Uterus (tissue), 4 donors: ENCODE measurements around the gene ZNF775. TPM values are rescaled to one million over a fixed set of nuclear protein-coding genes. Genes with fewer than 3 reads are reported as not detected.

Experiments used
- DNase-seq, 2 donors: peaks; one replicate each; pipeline ENCODE4 v3.0.0-alpha.2; 2019 to 2020
- H3K27ac ChIP-seq, 2 donors: fragments of 200-600 bp; sonication (generic); 1 replicate in 1 of 2; 2 replicates in 1 of 2; pipeline ENCODE4 v1.5.1; 2016 to 2018
- H3K27me3 ChIP-seq, 2 donors: fragments of 200-600 bp; sonication (generic); one replicate each; pipeline ENCODE4 v1.5.1; 2018 to 2019; ENCODE audit warnings: control low read depth in 1 of 2
- H3K36me3 ChIP-seq, 2 donors: fragments of 200-600 bp; sonication (generic); one replicate each; pipeline ENCODE4 v1.5.1; 2019; ENCODE audit warnings: control low read depth in 1 of 2
- H3K4me1 ChIP-seq, 2 donors: fragments of 200-600 bp; sonication (generic); one replicate each; pipeline ENCODE4 v1.5.1; 2018 to 2019; ENCODE audit warnings: control low read depth in 1 of 2
- H3K4me3 ChIP-seq, 2 donors: fragments of 200-600 bp; sonication (generic); 1 replicate in 1 of 2; 2 replicates in 1 of 2; pipeline ENCODE4 v1.5.1; 2018 to 2019; ENCODE audit warnings: mild to moderate bottlenecking in 1 of 2
- H3K9me3 ChIP-seq, 2 donors: fragments of 200-600 bp; sonication (generic); one replicate each; pipeline ENCODE4 v1.5.1; 2019; ENCODE audit warnings: control low read depth in 1 of 2
- POLR2A ChIP-seq, 2 donors: fragments of 450-650 bp; IDR thresholded peaks; one replicate each; pipeline ENCODE4 v1.6.1; 2016; ENCODE audit warnings: antibody characterized with exemption in 2 of 2, mild to moderate bottlenecking in 1 of 2, moderate library complexity in 1 of 2
- intact Hi-C: fragments of 100-400 bp; cut with DNase I; formaldehyde crosslinking; loops from one replicate; pipeline ENCODE4 v1.15.1; 2023; ENCODE audit warnings: low total_unique reads
- total RNA-seq, 4 donors: library from RNA; depleted of rRNA in 3 of 4; stranded (reverse); fragments of >200 nt in 3 of 4; gene quantifications; one replicate each; pipeline versions ENCODE4 v1.1.0 to v1.2.4, GENCODE V29; 2014 to 2023
- TF ChIP-seq, protein P1 (sequence below), 4 experiments: fragments of 200-600 bp in 2 of 4; fragments of 450-650 bp in 2 of 4; sonication (generic) in 2 of 4; IDR thresholded peaks; one replicate each; pipeline ENCODE4 v1.5.1; 2016 to 2019; ENCODE audit warnings: antibody characterized with exemption in 4 of 4, mild to moderate bottlenecking in 2 of 4, moderate library complexity in 1 of 4
- donor health status: DM: yes; HTN: yes; CAD: no.

The ZNF775 gene
- total RNA-seq, 4 donors from 2014 or later = 2.0 to 8.4 (median 6.7) TPM; not detected in 1

DNA sequence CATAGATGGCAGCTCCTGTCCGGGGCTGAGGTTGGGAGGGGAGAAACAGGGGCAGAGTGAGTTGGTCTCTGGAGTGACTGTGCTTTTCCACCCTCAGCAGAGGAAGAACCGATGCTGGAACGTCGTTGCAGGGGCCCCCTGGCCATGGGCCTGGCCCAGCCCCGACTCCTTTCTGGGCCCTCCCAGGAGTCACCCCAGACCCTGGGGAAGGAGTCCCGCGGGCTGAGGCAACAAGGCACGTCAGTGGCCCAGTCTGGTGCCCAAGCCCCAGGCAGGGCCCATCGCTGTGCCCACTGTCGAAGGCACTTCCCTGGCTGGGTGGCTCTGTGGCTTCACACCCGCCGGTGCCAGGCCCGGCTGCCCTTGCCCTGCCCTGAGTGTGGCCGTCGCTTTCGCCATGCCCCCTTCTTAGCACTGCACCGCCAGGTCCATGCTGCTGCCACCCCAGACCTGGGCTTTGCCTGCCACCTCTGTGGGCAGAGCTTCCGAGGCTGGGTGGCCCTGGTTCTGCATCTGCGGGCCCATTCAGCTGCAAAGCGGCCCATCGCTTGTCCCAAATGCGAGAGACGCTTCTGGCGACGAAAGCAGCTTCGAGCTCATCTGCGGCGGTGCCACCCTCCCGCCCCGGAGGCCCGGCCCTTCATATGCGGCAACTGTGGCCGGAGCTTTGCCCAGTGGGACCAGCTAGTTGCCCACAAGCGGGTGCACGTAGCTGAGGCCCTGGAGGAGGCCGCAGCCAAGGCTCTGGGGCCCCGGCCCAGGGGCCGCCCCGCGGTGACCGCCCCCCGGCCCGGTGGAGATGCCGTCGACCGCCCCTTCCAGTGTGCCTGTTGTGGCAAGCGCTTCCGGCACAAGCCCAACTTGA, 7.8 kb upstream of the ZNF775 start:
- intact Hi-C loops = no loop called here
- Histone ChIP-seq H3K27me3 (no peaks in the 10 kb centered on the region), H3K27ac (no peak overlapping the region), H3K9me3 (no peaks in the 10 kb centered on the region), H3K4me1 (peaks cover 0 to 10% of the 10 kb centered on the region in 2 donors), H3K4me3 (no peak overlapping the region), H3K36me3 (no peaks in the 10 kb centered on the region)
- DNase-seq = no peak
- no peak for TF ChIP-seq POLR2A (IDR thresholded peaks at IDR 0.05)
- TF ChIP-seq, protein P1, sequence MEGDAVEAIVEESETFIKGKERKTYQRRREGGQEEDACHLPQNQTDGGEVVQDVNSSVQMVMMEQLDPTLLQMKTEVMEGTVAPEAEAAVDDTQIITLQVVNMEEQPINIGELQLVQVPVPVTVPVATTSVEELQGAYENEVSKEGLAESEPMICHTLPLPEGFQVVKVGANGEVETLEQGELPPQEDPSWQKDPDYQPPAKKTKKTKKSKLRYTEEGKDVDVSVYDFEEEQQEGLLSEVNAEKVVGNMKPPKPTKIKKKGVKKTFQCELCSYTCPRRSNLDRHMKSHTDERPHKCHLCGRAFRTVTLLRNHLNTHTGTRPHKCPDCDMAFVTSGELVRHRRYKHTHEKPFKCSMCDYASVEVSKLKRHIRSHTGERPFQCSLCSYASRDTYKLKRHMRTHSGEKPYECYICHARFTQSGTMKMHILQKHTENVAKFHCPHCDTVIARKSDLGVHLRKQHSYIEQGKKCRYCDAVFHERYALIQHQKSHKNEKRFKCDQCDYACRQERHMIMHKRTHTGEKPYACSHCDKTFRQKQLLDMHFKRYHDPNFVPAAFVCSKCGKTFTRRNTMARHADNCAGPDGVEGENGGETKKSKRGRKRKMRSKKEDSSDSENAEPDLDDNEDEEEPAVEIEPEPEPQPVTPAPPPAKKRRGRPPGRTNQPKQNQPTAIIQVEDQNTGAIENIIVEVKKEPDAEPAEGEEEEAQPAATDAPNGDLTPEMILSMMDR (IDR thresholded peaks at IDR 0.05) = no peak

DNA sequence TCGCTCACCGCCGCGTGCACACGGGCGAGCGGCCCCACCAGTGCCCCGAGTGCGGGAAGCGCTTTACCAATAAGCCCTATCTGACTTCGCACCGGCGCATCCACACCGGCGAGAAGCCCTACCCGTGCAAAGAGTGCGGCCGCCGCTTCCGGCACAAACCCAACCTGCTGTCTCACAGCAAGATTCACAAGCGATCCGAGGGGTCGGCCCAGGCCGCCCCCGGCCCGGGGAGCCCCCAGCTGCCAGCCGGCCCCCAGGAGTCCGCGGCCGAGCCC, 7.2 kb upstream of the ZNF775 start:
- Histone ChIP-seq H3K4me3 (no peak overlapping the region), H3K36me3 (no peaks in the 10 kb centered on the region), H3K27ac (no peak overlapping the region), H3K9me3 (no peaks in the 10 kb centered on the region), H3K4me1 (peaks cover 0 to 10% of the 10 kb centered on the region in 2 donors), H3K27me3 (no peaks in the 10 kb centered on the region)
- DNase-seq = no peak
- intact Hi-C loops = no loop called here
- TF ChIP-seq, protein P1 (IDR thresholded peaks at IDR 0.05) = no peak
- TF ChIP-seq POLR2A (IDR thresholded peaks at IDR 0.05) = no peak

DNA sequence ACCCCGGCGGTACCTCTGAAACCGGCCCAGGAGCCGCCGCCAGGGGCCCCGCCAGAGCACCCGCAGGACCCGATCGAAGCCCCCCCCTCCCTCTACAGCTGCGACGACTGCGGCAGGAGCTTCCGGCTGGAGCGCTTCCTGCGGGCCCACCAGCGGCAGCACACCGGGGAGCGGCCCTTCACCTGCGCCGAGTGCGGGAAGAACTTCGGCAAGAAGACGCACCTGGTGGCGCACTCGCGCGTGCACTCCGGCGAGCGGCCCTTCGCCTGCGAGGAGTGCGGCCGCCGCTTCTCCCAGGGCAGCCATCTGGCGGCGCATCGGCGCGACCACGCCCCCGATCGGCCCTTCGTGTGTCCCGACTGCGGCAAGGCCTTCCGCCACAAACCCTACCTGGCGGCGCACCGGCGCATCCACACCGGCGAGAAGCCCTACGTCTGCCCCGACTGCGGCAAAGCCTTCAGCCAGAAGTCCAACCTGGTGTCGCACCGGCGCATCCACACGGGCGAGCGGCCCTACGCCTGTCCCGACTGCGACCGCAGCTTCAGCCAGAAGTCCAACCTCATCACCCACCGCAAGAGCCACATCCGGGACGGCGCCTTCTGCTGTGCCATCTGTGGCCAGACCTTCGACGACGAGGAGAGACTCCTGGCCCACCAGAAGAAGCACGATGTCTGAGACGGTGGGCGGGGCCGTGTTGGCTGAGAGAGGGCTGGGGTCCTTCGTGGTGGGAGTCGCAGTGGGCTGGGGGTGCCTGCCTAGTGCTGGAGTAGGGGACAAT, 6.7 kb upstream of the ZNF775 start:
- Histone ChIP-seq H3K4me1 (peaks cover 0 to 10% of the 10 kb centered on the region in 2 donors), H3K9me3 (no peaks in the 10 kb centered on the region), H3K4me3 (no peak overlapping the region), H3K36me3 (no peaks in the 10 kb centered on the region), H3K27me3 (no peaks in the 10 kb centered on the region), H3K27ac (no peak overlapping the region)
- no peak for TF ChIP-seq POLR2A (IDR thresholded peaks at IDR 0.05)
- TF ChIP-seq, protein P1 (IDR thresholded peaks at IDR 0.05) = no peak
- intact Hi-C loops = no loop called here
- no peak for DNase-seq

DNA sequence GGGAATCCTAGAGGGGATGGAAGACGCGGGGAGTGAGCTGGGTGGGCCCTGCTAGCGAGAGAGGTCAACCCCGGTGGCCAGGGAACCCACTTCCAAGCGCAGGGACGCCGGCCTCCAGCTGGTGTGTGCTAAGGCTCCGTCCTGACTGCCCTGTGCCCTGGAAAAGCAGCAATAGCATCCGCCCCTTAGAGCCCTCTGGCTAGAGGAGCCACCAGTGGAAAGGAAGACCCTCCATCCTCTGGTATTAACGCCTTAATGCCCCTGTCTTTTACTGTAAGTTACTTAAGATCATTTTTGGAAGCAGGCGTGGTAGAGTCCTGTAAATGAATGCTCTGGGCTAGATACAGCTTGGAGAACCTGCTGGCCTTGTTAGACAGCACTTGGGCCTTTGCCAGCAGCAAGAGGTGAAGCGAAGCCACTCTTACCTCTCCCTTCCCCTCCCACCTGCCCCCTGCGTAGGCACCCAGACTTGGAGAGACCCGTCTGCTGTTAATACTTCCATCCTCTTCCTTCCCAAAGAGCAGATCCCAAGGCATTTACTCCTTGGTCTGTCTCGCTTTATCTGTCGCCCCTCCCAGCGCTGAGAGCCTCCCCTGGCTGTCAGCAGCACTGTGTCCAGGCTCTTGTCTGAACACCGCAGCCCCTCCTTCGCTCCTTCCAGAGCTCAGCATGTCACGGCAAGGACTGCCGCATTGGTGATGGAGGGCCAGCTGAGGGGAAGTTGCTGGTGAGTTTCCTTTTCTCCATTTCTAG, 5.9 kb upstream of the ZNF775 start:
- H3K4me3 ChIP-seq = no peak overlapping the region
- no peak for DNase-seq
- H3K27ac ChIP-seq = no peak overlapping the region
- H3K4me1 ChIP-seq = peaks cover 0 to 10% of the 10 kb centered on the region in 2 donors
- TF ChIP-seq POLR2A (IDR thresholded peaks at IDR 0.05) = no peak
- TF ChIP-seq, protein P1 (IDR thresholded peaks at IDR 0.05) = no peak
- intact Hi-C loops = no loop called here
- no peaks in the 10 kb centered on the region for H3K9me3 ChIP-seq
- no peaks in the 10 kb centered on the region for H3K36me3 ChIP-seq
- no peaks in the 10 kb centered on the region for H3K27me3 ChIP-seq
